GM18519 (cell line): ENCODE results near the gene GIMAP8.

Source experiments
- ATAC-seq: cut with Tn5 transposase; IDR thresholded peaks from one replicate; pipeline ENCODE4 v1.9.1; 2021; ENCODE audit warnings: mild to moderate bottlenecking, moderate library complexity; ENCODE audit not compliant: unreplicated experiment, low FRiP score

GIMAP8 gene

DNA sequence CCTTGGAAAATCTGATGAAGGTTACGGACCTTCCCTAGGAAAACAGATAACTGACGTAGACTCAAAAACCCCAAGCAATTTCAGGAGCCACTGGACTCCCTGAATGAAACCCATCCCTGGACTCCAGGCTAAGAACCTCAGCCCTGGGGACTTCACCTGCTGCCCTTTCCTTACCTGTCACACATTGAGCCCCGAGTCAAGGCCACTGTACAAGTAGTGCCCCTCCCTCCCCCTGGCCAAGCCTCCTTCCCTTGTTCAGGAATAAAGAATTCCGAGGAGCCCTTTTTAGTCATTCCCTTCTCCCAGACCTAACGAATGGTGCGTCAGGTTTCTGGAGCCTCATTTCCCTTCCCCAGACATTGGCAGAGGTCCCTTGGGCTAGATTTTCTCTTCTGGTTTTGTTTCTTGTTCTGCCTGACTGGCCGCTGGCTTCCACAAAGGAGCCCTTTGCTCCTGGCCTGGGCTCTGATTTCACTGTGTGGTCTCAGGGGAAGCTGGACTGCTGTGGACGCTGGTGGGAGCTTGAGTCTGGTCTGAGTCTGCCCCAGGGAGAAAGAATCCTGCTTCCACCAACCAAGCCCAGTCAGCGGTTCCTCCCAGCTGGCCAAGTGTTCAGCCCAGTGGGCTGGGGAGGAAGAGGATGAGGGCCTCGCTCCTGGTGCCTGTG is 39.6 kb upstream of the GIMAP8 start:
- ATAC-seq, result no peak

DNA sequence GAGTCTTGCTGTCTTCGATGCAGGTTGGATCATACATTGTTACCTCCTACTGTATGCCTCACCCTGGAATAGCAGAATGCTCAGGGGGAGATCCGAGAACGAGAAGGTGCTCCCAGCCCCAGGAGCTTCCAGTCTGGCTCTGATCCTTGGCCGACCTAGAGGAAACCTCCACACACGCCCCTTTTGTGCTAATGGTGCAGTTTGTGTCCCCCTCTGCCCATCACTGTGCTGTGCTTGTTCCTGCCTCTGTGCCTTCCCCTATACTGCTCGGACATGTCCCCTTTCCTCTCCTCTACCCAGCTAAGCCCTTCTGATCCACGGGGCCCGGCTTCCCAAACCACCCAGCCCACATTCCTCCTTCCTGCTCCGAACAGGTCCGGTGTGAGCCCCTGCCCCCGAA is 38.8 kb upstream of the GIMAP8 start:
- no peak for ATAC-seq

DNA sequence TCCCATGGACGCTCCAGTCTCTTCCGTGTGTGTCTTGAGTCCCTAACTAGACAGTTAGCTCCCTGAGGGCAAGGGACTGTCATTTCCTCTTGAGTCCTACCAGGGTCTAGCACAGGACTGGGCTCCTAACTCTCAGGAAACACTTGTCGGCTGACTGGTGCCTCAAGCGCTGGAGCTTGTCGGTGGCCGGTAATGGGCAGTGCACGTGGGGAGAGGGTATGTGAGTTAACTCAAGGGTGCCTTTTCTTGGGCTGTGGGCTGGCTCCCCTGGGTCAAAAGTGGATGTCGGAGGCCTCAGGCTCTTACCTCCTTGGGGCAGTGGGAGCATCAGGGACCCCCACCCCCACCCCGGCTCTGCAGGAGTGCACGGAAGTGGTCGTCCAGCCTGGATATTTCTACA is 38.4 kb upstream of the GIMAP8 start:
- no peak for ATAC-seq

DNA sequence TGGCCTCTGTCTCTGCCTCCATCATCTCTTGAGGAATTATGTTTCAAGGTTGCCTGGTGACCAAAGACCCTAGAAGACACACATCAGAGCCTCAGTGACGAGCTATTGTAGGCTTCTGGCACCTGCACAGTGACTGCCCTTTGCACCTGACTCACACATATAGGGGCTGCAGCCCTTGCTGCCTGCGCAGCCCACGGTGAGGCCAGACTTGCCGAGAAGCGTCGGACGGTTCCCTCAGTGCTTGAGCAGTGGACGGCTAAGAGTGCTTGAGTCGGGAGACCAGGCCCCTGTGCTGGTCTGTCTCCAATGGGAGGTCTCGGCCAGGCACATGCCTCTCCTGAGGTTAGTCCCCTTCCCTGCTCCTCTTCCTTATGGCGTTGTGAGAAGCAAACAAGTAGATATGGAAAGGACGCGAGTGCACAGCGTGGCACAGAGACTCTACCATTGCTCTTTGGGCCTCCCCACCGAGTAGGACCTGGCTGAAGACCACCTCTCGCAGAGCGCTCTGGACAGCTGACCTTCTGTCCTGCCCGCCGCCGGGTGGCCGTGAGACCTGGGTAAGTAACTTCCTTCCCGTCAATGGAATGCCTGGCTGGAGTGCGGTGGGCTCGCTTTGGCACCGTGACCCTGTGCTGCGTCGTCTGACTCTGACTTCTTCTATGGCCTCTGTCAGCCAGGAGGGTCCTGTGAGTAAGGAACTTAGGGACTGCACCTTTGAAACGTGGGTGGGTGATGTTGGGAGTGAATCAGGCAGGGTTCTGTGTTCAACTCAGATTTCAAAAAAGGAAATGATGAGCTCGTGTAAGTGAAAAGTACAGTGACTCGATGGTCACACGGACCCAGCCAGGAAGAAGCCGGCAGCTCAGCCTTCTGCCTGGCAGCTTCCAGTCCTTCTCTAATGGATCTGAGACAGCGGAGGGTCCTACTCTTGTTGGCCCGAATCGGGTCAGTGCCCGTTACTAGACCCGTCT is 37.6 kb upstream of the GIMAP8 start:
- no peak for ATAC-seq

DNA sequence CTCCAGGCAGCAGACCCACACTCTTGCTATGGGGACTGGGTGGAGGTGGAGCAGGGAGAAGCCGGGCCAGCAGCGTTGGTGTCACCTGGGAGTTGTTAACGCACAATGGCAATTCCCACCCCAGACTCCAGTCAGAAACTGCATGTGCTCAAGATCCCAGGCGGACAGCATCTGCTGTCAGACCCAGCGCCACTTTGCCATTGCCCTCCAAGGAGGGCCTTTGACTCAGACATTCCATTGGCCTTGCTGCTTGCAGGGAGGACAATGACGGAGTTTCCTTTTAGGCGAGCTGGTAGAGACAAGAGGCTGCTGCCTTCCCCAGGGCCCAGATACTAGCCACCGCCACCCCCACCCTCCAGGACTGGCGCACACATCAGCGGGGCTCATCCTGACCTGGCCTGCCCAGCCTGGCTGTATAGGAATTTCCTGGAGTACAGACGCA is 36.8 kb upstream of the GIMAP8 start:
- no peak for ATAC-seq

DNA sequence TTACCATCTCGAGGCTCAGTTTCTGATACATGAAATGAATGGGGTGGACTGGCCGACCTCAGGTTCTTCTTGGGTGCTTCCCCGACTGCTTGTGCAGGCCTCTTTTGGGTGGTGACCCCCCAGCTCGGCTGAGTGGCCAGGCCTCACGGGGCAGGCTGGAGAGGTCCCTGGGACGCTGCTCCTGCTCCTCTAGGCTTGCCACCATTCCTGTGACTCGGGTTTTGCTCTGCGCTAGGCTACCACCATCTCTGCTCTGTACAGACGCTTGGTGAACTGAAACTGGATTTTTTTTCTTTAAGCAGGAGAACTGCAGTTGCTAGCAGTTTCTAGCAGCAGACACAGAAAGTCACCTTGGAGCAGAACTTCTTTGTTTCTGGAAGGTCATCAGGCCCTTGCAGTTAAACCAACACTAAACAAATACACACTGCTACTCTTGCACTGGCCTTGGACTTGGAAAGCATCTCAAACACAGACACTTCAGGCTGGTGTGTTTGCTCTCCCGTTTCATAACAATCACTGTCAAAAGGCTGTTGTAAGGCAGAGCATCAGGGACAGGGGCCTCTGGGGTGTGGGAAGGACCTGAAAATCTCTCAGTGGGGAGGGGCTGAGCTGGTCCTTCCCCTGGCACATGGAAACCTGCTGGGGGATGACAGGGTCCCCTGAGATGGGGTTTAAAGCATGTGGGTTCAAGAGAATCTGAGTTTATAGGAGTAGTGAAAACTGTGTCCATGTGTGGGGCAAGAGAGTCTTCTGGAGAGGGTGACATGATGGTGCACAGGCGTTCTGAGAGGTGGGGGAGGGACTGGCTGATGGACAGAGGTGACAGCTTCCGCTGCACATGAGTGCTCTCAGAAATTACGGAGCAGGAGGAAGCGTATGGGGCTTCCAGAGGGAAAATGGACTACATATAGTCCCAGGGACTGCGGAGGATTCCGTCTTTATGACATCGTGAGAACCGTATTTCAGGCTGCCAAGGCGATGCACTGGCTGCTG is 35.0 kb upstream of the GIMAP8 start:
- ATAC-seq, result no peak

DNA sequence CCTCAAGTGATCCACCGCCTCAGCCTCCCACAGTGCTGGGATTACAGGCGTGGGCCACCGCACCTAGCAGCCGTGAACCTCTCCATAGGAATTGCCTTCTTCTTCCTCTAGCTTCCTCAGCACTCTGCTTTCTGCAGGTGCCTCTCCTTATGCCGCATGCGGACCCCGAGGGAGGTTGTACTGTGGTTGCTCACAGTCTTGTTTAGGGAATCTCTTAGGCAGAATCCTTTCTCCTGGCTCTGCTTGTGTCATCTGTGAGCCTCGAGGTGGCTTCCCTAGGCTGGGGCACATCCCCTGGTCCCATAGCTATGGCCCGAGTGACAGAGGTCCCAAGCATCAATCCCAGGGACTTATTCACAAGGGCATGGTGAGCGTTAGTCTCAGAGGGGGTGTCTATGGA is 33.2 kb upstream of the GIMAP8 start:
- no peak for ATAC-seq

DNA sequence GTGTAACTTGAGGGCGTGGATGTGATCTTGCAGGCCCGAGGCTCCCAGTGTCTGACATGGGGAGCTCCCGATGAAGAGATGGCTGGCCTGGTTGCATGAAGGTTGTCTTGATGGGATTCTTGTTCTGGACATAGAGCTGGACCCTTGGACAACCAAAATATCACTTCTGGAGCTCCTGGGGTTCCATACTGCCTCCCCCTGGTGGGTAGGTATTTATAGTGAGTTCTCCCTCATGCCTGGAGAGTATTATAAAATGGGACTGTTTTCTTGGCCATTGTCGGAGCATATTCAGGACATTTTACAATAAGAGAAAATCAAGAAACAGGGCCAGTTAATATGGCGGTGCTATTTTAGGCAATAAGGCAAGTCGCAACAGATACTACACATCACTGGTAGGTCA is 32.6 kb upstream of the GIMAP8 start:
- no peak for ATAC-seq

DNA sequence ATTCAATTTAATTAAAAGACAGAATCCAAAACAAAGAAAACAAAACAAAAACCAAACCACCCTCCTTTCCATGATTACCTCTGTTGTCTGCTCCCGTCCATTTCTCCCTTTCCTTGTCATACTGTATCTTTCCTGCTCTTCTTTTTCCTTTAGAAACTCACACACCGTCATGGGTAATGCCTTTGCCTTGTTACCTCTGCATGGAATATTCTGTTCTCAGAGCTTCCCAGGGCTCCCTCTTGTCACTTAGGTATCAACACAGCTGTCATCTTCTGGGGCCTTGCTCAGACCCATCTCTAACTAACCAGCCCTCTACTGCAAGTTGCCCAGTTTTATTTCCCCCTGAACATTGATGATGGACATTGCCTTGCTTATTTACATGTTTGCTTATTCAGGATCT is 30.2 kb upstream of the GIMAP8 start:
- no peak for ATAC-seq

DNA sequence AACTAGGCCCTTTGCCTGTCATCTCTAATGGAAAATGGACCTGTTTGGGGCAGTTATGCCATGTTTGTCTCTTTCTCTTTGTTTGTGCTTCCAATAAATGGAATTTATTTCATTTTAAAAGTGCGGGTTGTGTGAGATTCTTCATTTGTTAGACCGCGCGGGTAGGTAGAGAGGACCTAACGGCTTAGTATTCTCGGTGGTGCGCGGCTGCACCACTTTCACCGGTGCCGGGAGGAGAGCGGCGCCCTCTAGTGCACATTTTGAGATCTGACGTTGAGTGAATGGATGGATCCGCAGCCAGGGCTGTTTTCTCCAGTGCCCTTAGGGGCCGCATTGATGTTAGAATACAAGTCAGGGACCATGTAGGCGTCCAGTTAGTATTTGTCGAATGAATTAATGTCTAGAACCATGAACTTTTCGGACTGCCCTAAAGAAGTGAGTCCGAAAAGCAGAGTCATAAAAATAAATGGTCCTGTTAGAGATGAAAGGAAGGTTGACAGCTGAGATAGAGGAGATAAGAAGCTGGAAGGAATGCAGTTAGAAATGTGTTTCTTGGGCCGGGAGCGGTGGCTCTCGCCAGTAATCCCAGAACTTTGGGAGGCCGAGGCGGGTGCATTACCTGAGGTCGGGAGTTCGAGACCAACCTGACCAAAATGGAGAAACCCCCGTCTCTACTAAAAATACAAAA is 29.3 kb upstream of the GIMAP8 start:
- peak; percentile 90 for ATAC-seq

DNA sequence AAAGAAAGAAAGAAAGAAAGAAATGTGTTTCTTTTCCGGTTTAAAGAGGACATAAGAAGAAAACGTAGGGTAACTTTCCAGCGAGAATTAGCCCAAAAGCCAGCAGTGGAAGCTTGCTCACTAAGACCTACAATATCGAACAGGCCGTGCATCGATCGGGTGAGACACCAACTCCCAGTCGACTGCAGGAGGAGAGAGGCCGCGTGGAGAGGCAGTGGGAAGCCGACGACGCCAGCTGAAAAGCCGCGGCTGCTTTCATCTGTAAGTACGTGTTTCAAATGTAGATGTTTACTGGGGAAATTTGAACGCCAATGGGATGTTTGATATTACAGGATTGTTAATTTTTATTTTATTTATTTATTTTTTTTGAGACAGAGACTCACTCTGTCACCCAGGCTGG is 28.6 kb upstream of the GIMAP8 start:
- no peak for ATAC-seq

DNA sequence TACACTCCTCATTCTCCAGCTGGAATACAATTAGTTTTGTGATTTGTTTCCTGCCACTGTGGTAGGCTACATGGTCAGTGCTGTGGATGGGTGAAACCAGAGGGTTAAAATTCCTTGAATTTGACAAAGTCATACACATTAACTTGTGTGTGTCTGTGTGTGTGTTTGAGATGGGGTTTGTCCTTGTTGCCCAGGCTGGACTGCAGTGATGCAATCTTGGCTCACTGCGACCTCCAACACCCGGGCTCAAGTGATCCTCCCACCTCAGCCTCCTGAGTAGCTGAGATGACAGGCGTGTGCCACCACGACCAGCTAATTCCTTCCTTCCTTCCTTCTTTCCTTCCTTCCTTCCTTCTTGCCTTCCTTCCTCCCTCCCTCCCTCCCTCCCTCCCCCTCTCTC is 24.8 kb upstream of the GIMAP8 start:
- no peak for ATAC-seq

DNA sequence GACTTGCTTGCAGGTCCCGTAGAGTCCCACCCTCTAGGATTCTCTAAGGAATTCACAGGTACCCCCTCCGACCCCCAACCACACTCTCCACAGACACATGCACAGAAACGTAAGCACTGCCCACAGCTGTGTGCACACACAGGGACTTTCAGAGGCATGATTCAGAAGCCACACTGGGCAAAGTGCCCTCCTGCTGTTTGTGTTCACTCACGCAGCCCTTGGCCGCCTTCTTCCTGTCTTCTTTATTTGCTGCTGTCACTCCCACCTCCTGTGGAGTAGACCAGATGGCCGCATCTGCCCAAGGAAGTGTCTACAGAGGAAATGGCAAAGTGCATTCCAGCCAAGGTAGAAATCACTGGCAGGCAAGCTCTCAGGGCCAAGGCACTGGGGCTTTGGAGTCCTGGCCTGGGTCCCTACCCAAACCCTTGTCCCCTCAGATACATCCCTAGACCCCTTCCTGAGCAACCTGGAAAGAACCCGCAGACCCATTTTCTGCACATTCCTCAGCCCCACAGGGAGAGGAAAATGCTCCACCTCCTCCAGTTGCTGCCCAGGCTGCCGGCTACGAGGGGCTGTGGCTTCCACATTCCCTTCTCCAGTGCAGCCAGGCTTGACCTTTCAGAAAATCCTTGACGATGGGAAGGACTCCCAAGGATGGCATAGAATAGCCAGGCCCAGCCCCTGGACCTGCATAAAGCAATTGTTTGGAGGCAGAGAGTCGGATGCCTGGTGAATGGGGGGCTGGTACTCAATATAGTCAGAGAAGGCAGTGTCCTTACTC is 21.6 kb upstream of the GIMAP8 start:
- no peak for ATAC-seq

DNA sequence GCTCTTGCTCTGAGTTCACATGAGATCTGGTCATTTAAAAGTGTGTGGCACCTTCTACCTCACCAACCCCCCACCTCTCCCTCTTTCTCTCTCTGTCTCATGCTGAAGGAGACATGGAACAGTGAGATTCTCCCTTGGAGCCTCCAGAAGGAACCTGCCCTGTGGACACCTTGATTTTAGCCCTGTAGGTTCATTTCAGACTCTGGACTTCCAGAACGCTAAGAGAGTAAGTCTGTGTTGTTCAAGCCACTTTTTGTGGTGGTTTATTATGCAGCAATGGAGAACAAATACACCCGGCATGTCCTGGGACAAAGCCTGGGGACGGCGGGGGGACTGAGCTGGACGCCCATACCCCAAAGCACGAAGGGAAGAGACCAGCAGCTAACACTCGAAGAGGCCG is 20.7 kb upstream of the GIMAP8 start:
- no peak for ATAC-seq

DNA sequence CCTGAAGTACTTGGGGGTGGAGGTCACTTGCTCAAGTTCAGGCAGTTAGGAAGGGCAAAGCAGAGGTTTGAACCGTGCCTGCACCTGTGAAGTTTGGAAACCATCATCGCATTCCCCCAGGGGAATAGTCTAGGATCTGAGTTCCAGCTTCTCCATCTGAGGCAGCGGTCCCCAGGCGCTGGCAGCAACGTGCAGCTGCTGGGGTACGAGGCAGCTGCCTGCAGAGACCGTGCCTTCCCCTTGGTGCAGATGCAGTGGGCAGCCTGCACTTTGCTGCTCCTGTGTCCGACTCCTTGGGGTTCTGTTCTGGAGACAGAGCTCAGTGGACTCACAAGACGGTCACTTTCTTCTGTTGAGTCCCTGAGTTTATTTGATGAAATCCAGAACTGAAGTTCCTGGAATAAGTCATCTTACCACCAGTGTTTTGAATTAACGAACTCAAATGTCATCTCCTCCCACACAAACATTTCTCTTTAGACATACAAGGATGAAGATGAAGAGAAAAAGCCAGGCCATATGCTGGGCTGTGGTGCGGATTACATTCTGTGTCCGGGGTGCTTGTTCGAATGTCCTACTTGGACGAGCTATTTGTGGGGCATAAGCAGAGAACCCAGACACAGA is 19.9 kb upstream of the GIMAP8 start:
- ATAC-seq, result no peak

DNA sequence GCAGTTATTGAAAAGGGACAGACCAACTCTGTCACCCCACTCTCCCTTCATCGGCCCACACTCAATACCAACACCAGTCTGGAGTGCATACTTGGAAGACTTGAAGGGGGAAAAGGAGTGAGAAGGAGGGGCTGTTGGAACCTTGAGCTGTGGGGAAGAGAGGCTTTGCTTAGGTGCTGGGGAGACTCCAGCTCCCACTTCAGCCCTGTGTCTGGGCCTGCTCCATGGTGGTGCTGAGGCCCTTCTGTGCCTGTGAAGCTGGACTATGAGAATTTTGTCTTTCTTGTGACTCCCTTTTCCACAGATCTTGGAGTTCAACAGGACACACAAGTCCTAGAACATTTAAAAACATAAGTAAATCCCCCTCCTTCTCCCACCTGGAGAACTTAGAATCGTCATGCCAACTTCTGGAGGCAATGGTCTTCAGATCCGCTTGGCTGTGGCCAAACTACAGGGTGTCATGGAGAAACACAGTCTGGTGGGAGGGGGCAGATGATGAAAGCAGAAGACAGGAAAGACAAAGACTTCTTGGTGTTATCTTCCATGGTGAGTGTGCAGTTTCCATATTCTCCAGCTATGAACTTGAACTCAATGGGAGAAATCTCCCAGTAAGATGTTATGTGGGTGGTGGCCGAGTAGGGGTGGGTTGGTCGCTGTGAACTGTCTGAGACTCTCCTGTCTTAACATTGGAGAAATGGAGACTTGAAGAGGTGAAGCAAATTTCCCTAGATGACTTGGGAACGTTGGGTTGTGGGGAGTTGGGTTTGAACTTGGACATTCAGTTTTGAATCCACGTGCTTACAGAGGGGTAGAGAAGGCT is 18.4 kb upstream of the GIMAP8 start:
- no peak for ATAC-seq

DNA sequence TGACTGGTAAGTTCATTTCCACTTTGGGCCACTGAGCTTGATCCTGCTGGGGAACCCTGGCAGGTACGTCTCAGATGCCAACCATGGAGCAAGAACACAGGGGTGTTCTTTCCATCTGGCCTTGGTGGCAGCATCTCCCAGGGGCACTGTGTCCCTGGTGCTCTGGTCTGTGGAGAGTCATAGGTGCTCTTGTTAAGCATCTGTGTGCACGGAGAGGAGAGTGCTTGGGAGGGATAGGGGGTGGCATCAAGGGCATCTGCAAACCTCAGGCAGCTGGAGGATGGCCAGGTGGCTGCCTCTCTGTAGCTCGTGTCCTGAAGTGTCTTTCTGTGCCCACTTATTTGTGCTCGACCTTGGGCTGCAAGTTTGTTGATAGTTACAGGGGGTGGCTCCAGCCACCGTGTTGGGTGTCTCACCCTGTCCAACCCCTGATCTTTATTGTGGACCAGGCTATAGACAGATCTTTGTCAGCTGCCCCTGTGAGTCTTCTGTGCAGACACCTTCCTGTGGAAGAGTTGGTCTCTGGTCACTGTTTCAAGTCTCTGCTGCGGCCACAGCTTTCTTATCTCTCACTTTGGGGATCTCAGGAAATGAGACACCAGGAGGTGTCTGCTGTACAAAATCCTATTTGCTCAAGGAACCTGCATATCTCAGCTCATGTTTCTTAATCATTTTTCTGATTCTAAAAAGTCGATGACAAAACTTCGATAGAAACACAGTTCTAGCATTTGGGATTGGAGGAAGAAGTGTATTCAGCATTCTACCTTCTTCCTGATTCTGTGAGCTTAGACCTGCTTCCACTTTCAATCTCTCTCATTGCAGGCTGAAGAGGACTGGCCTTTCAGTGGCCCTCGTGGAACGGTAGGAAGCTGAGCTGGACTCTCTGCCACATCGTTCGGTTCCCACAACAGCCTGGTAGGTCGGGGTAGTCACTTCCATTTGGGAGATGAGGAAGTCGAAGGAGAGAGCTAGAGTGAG is 17.2 kb upstream of the GIMAP8 start:
- no peak for ATAC-seq
